ENCODE measurements around the gene SVBP. TPM values are rescaled to one million over a fixed set of nuclear protein-coding genes. Genes with fewer than 3 reads are reported as not detected.

SVBP gene
- total RNA-seq, 1 experiment from 2014 or later = 18.6 TPM

GRCh38 chr1:42852608-42852980 lies 35.4 kb upstream of the SVBP start:
- Histone ChIP-seq H3K9me3 (no peaks in the 10 kb centered on the region), H3K27me3 (replicated peaks; ENCODE audit: control insufficient read depth, insufficient read depth, low read length) (no peaks in the 10 kb centered on the region), H3K36me3 (ENCODE audit: control insufficient read depth, insufficient read depth, low read length) (no peaks in the 10 kb centered on the region), H3K4me3 (ENCODE audit: low read depth, low read length) (no peak overlapping the region), H3K4me1 (no peaks in the 10 kb centered on the region; the same call in 1 of the 2 replicates)
- no peak for DNase-seq
- Mint-ChIP-seq H3K9me3 (ENCODE audit: unreplicated experiment) (peaks cover 26% of the 10 kb centered on the region), H3K27ac (ENCODE audit: unreplicated experiment) (no peak overlapping the region), H3K36me3 (ENCODE audit: insufficient read depth, unreplicated experiment) (peaks cover 22% of the 10 kb centered on the region), H3K4me3 (ENCODE audit: unreplicated experiment) (no peak overlapping the region), H3K4me1 (ENCODE audit: low read depth, unreplicated experiment) (peaks cover 2% of the 10 kb centered on the region), H3K27me3 (ENCODE audit: insufficient read depth, unreplicated experiment) (no peaks in the 10 kb centered on the region)
- TF ChIP-seq CTCF (IDR thresholded peaks at IDR 0.05; ENCODE audit: insufficient read depth in 1 of 2, low read depth in 1 of 2, low read length in 1 of 2, severe bottlenecking in 1 of 2, unreplicated experiment in 1 of 2) = no peak
- intact Hi-C loops (cut with micrococcal nuclease; ENCODE audit: unreplicated experiment) = no loop called here
- CTCF ChIA-PET = no interaction called here
- POLR2A ChIA-PET = no interaction called here
- BruUV-seq (replicated peaks) = no TSS peak

- no TSS peak for BruUV-seq (replicated peaks)
- Histone ChIP-seq H3K4me3 (ENCODE audit: low read depth, low read length) (no peak overlapping the region), H3K36me3 (ENCODE audit: control insufficient read depth, insufficient read depth, low read length) (no peaks in the 10 kb centered on the region), H3K4me1 (no peaks in the 10 kb centered on the region; the same call in 1 of the 2 replicates), H3K27me3 (replicated peaks; ENCODE audit: control insufficient read depth, insufficient read depth, low read length) (no peaks in the 10 kb centered on the region), H3K9me3 (no peaks in the 10 kb centered on the region)
- H3K27me3 Mint-ChIP-seq (ENCODE audit: insufficient read depth, unreplicated experiment) = no peaks in the 10 kb centered on the region
- CTCF ChIA-PET = no interaction called here
- no peak overlapping the region for H3K27ac Mint-ChIP-seq (ENCODE audit: unreplicated experiment)
- no peak for DNase-seq
- no peak overlapping the region for H3K4me3 Mint-ChIP-seq (ENCODE audit: unreplicated experiment)
- intact Hi-C loops (cut with micrococcal nuclease; ENCODE audit: unreplicated experiment) = no loop called here
- peaks cover 21% of the 10 kb centered on the region for H3K9me3 Mint-ChIP-seq (ENCODE audit: unreplicated experiment)
- H3K36me3 Mint-ChIP-seq (ENCODE audit: insufficient read depth, unreplicated experiment) = peaks cover 23% of the 10 kb centered on the region
- TF ChIP-seq CTCF (IDR thresholded peaks at IDR 0.05; ENCODE audit: insufficient read depth in 1 of 2, low read depth in 1 of 2, low read length in 1 of 2, severe bottlenecking in 1 of 2, unreplicated experiment in 1 of 2) = no peak
- POLR2A ChIA-PET = no interaction called here
- peaks cover 7% of the 10 kb centered on the region for H3K4me1 Mint-ChIP-seq (ENCODE audit: low read depth, unreplicated experiment)
Observed at GRCh38 chr1:42851960-42852607, 34.9 kb upstream of the SVBP start.

GRCh38 chr1:42851420-42851819 lies 34.2 kb upstream of the SVBP start:
- no TSS peak for BruUV-seq (replicated peaks)
- Mint-ChIP-seq H3K36me3 (ENCODE audit: insufficient read depth, unreplicated experiment) (peaks cover 30% of the 10 kb centered on the region), H3K4me1 (ENCODE audit: low read depth, unreplicated experiment) (peaks cover 10% of the 10 kb centered on the region), H3K27me3 (ENCODE audit: insufficient read depth, unreplicated experiment) (no peaks in the 10 kb centered on the region), H3K4me3 (ENCODE audit: unreplicated experiment) (no peak overlapping the region), H3K27ac (ENCODE audit: unreplicated experiment) (no peak overlapping the region), H3K9me3 (ENCODE audit: unreplicated experiment) (peaks cover 17% of the 10 kb centered on the region)
- ChIA-PET POLR2A (no interaction called here), CTCF (interaction anchor here (0.8 kb wide), 1 partner anchor 85 kb away, joined by 3 read pairs; no protein-coding TSS in a partner anchor)
- no peaks in the 10 kb centered on the region for H3K9me3 ChIP-seq
- TF ChIP-seq CTCF (IDR thresholded peaks at IDR 0.05; ENCODE audit: insufficient read depth in 1 of 2, low read depth in 1 of 2, low read length in 1 of 2, severe bottlenecking in 1 of 2, unreplicated experiment in 1 of 2) = no peak
- intact Hi-C loops (cut with micrococcal nuclease; ENCODE audit: unreplicated experiment) = no loop called here
- no peak overlapping the region for H3K4me3 ChIP-seq (ENCODE audit: low read depth, low read length)
- no peaks in the 10 kb centered on the region for H3K27me3 ChIP-seq (replicated peaks; ENCODE audit: control insufficient read depth, insufficient read depth, low read length)
- no peak for DNase-seq
- no peaks in the 10 kb centered on the region for H3K36me3 ChIP-seq (ENCODE audit: control insufficient read depth, insufficient read depth, low read length)
- no peaks in the 10 kb centered on the region; the same call in 1 of the 2 replicates for H3K4me1 ChIP-seq
